Measurements from ENCODE around the gene SLC30A3. TPM values are rescaled to one million over a fixed set of nuclear protein-coding genes. Genes with fewer than 3 reads are reported as not detected.
A peak's percentile ranks its signal among the peaks of the same experiment; 100 is the strongest.

Gene SLC30A3
- total RNA-seq, 1 experiment from 2014 or later = 1.5 TPM

DNA sequence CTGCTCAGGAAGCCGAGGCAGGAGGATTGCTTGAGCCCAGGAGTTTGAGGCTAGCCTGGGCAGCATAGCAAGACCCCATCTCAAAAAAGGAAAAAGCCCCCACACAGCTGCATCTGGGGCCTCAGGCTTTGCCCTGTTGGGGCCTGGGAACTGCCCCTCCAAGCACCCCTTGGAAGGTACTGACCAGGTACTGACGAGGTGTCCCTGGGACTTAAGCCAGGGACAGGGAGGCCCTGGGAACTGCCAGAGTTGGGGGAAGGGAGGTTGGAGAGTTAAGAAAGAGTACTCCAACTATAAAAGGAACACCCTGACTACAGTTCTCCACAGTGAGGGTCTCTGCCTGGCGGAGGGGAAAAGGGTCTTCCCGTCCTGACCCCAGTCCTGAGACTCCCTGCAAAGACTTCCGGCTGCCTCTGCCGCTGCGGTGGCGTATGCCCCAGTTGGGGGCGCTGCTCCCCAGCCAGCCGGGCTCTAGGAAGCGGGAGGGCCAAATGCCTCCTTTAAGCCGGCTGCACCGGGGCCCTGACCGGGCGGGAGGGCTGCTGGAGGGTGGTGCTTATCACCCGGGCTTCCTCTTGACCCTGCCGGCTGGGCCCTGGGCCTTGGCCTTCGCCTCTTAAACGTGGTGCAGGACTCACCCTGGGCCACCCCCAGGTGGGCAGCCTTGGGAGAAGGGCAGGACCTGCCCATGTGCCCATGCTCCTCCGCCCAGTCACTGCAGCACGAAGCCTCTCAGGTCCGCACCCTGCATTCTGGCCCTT, 12.8 kb downstream of the SLC30A3 start:
- H3K79me2 ChIP-seq (ENCODE audit: low read depth) = no peaks in the 10 kb centered on the region
- ChIA-PET POLR2A (ENCODE audit: unreplicated experiment) (no interaction called here), CTCF (interaction anchor here (0.6 kb wide), 1 partner anchor 53 kb away, joined by 3 read pairs; no protein-coding TSS in a partner anchor)
- TF ChIP-seq EZH2 (IDR thresholded peaks at IDR 0.05; ENCODE audit: low read depth) = no peak
- TF ChIP-seq, protein P1, sequence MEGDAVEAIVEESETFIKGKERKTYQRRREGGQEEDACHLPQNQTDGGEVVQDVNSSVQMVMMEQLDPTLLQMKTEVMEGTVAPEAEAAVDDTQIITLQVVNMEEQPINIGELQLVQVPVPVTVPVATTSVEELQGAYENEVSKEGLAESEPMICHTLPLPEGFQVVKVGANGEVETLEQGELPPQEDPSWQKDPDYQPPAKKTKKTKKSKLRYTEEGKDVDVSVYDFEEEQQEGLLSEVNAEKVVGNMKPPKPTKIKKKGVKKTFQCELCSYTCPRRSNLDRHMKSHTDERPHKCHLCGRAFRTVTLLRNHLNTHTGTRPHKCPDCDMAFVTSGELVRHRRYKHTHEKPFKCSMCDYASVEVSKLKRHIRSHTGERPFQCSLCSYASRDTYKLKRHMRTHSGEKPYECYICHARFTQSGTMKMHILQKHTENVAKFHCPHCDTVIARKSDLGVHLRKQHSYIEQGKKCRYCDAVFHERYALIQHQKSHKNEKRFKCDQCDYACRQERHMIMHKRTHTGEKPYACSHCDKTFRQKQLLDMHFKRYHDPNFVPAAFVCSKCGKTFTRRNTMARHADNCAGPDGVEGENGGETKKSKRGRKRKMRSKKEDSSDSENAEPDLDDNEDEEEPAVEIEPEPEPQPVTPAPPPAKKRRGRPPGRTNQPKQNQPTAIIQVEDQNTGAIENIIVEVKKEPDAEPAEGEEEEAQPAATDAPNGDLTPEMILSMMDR (conservative IDR thresholded peaks at IDR 0.05) = peak; percentile 72
- no TSS peak for BruUV-seq (replicated peaks)
- no peaks in the 10 kb centered on the region for H3K4me1 ChIP-seq (replicated peaks; ENCODE audit: insufficient read depth)
- H3K4me2 ChIP-seq = no peak overlapping the region
- no peak overlapping the region for H3K27ac ChIP-seq
- no peaks in the 10 kb centered on the region for H4K20me1 ChIP-seq (ENCODE audit: insufficient read depth)
- no peaks in the 10 kb centered on the region for H3K9me3 ChIP-seq (ENCODE audit: insufficient read depth, low read depth)
- H3K9me2 ChIP-seq (ENCODE audit: insufficient read depth) = no peaks in the 10 kb centered on the region
- peaks cover 4% of the 10 kb centered on the region; the same call in 1 of the 2 replicates for H3F3A ChIP-seq (ENCODE audit: insufficient read depth, low read depth)
- H3K4me3 ChIP-seq = no peak overlapping the region
- peak in 1 of 2 experiments; percentile 50 for DNase-seq
- no peak overlapping the region for H2AFZ ChIP-seq
- no peaks in the 10 kb centered on the region for H3K36me3 ChIP-seq (ENCODE audit: low read depth)
- H3K27me3 ChIP-seq (ENCODE audit: insufficient read depth, low read depth) = no peaks in the 10 kb centered on the region; the same call in 1 of the 2 replicates
- intact Hi-C loops (cut with micrococcal nuclease; ENCODE audit: unreplicated experiment) = loop anchor here (1.0 kb wide), 2 partner anchors 30 to 53 kb away; no protein-coding TSS in a partner anchor

DNA sequence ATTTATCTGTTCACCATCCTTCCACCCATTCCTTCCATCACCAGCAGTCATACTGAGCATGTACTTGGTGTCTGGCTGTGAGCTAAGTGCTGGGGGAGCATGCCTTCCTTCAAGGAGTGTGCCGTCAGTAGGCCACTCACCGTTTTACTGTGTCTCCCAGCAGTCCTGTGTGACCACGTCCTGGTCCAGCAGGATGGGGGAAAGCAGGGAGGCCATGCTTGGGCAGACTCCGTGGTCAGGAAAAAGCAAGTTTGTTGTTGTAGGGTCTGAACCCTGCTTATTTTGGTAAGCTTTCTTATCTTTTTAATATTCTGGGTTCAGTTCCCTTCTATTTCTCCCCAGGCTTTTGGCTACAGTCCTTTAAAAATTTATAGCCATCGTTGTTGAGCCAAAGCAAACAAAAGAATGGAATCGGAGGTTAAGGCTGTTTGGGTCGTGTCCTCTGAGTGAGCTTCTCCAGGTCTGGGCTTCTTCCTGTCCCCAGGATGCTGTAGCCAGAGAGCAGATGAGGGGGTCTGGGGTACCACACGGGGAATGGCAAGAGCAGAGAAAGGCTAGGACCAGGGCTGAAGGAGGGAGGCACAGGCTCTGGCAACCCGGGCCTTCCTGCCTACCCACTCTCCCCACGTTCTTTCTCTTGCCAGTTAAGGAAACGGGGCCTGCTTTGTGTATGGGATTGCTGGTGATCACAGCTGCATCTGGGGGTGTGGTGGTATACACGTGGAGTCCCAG, 13.5 kb downstream of the SLC30A3 start:
- CTCF ChIA-PET = interaction anchor here (0.5 kb wide), 1 partner anchor 176 kb away, joined by 9 read pairs; no protein-coding TSS in a partner anchor
- intact Hi-C loops (cut with micrococcal nuclease; ENCODE audit: unreplicated experiment) = no loop called here

DNA sequence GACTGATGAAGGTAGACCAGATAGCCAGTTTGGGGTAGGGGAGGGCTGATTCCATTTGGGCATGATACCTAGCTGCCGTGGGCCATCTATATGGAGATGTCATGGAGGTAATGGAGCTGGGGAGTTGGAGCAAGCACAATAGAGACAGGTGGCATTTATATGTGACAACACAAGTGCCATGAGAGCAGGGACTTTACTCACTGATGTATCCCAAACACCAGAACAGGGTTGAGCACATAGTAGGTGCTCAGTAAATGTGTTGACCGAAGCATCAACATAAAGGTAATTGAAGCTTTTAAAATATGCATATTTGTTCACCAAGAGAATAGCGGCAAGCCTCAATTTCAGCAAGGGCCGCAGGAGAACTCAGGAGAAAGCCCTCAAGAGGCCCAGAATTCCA, 15.0 kb downstream of the SLC30A3 start:
- no peaks in the 10 kb centered on the region for H3K79me2 ChIP-seq (ENCODE audit: low read depth)
- CTCF ChIA-PET = no interaction called here
- H3K36me3 ChIP-seq (ENCODE audit: low read depth) = no peaks in the 10 kb centered on the region; the same call in 1 of the 2 replicates
- no peaks in the 10 kb centered on the region for H4K20me1 ChIP-seq (ENCODE audit: insufficient read depth)
- TF ChIP-seq, protein P1 (conservative IDR thresholded peaks at IDR 0.05) = no peak
- TF ChIP-seq EZH2 (IDR thresholded peaks at IDR 0.05; ENCODE audit: low read depth) = no peak
- H3K27me3 ChIP-seq (ENCODE audit: insufficient read depth, low read depth) = no peaks in the 10 kb centered on the region; the same call in 1 of the 2 replicates
- no peak overlapping the region for H3K4me2 ChIP-seq
- no peak overlapping the region for H3K4me3 ChIP-seq
- POLR2A ChIA-PET (ENCODE audit: unreplicated experiment) = no interaction called here
- no peaks in the 10 kb centered on the region for H3K4me1 ChIP-seq (replicated peaks; ENCODE audit: insufficient read depth)
- H3K9me2 ChIP-seq (ENCODE audit: insufficient read depth) = no peaks in the 10 kb centered on the region
- no peak overlapping the region for H3K27ac ChIP-seq
- DNase-seq = no peak
- H2AFZ ChIP-seq = no peak overlapping the region
- intact Hi-C loops (cut with micrococcal nuclease; ENCODE audit: unreplicated experiment) = no loop called here
- BruUV-seq (replicated peaks) = no TSS peak
- peaks cover 4% of the 10 kb centered on the region; the same call in 1 of the 2 replicates for H3F3A ChIP-seq (ENCODE audit: insufficient read depth, low read depth)
- H3K9me3 ChIP-seq (ENCODE audit: insufficient read depth, low read depth) = no peaks in the 10 kb centered on the region

More for the DNA sequence above, 13.5 kb downstream of the SLC30A3 start:
- Histone ChIP-seq H3K79me2 (ENCODE audit: low read depth) (no peaks in the 10 kb centered on the region), H3K4me3 (no peak overlapping the region), H3K9me3 (ENCODE audit: insufficient read depth, low read depth) (no peaks in the 10 kb centered on the region), H3K4me2 (no peak overlapping the region), H3K27ac (no peak overlapping the region), H3K36me3 (ENCODE audit: low read depth) (no peaks in the 10 kb centered on the region), H4K20me1 (ENCODE audit: insufficient read depth) (no peaks in the 10 kb centered on the region), H3K27me3 (ENCODE audit: insufficient read depth, low read depth) (no peaks in the 10 kb centered on the region; the same call in 1 of the 2 replicates), H3K9me2 (ENCODE audit: insufficient read depth) (no peaks in the 10 kb centered on the region), H3F3A (ENCODE audit: insufficient read depth, low read depth) (peaks cover 4% of the 10 kb centered on the region; the same call in 1 of the 2 replicates), H2AFZ (no peak overlapping the region), H3K4me1 (replicated peaks; ENCODE audit: insufficient read depth) (no peaks in the 10 kb centered on the region)
- TF ChIP-seq, protein P1 (conservative IDR thresholded peaks at IDR 0.05) = no peak
- TF ChIP-seq EZH2 (IDR thresholded peaks at IDR 0.05; ENCODE audit: low read depth) = no peak
- no peak for DNase-seq
- POLR2A ChIA-PET (ENCODE audit: unreplicated experiment) = interaction anchor here (0.6 kb wide), 1 partner anchor 56 kb away, joined by 3 read pairs; no protein-coding TSS in a partner anchor
- no TSS peak for BruUV-seq (replicated peaks)

Measured in PC-9 (cell line).